Anterior cingulate cortex (tissue), 58 donors: ENCODE data around the gene SLC26A11.
"Not testable (repeated sequence)": the region's sequence is repeated elsewhere in the genome, so short reads cannot be mapped to it uniquely, and the experiment has no call there.

Source experiments
- DNase-seq, 58 donors: peaks; one replicate each; lab custom pipeline; 2025; lab: John Stamatoyannopoulos, UW

Gene SLC26A11

GRCh38 chr17:80195671-80196529 lies 24.3 kb upstream of the SLC26A11 start:
- no peak for DNase-seq

GRCh38 chr17:80196652-80197051 lies 23.6 kb upstream of the SLC26A11 start:
- no peak for DNase-seq

DNA sequence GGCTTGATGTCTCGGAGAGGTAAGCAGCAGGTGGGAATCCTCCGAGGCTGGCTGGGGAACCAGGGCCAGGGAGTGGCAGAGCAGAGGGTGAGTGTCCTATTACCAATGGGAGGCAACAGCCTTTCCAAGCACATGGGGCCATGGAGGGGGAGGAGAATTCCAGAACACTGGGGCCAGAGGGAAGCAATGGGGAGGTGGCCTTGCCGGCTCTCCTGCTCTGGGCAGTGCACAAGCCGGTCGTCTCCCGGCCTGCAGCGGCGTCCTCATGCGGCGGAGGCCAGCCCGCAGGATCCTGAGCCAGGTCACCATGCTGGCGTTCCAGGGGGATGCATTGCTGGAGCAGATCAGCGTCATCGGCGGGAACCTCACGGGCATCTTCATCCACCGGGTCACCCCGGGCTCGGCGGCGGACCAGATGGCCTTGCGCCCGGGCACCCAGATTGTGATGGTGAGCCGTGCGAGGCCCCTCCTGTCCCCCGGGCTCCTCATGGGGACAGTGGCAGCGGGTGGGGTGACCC lies 22.0 kb upstream of the SLC26A11 start:
- DNase-seq = no peak

DNA sequence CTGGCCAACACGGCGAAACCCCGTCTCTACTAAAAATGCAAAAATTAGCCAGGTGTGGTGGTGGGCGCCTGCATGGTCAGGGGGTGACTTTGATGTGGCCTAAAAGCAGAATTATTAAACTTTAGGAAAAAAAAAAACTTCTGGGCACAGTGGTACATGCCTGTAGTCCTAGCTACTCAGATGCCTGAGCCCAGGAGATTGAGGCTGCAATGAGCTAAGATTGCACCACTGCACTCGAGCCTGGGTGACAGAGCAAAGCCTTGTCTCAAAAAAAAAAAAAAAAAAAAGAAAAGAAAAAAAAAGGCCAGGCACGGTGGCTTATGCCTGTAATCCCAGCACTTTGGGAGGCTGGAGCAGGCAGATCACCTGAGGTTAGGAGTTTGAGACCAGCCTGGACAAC lies 20.9 kb upstream of the SLC26A11 start:
- DNase-seq = not testable (repeated sequence)

DNA sequence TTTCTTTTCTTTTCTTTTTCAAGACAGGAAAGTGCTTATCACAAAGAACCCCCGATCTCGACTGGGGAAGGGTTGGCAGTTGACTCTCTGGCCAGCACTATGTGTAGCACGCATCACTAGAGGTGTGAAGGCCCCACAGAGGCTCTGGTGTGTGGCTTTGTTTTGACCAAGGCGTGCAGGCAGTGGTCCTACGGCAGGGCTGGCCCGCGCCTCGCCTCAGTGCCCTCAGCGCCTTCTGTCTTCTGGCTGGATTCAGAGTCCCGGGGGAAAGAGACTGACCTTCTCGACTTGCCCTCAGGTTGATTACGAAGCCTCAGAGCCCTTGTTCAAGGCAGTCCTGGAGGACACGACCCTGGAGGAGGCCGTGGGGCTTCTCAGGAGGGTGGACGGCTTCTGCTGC lies 18.8 kb upstream of the SLC26A11 start:
- peak in 1 of 58 donors; percentile 2 for DNase-seq

GRCh38 chr17:80202197-80202596 lies 18.0 kb upstream of the SLC26A11 start:
- DNase-seq = no peak

- DNase-seq = no peak
Observed at GRCh38 chr17:80203471-80203963, 16.7 kb upstream of the SLC26A11 start.

DNA sequence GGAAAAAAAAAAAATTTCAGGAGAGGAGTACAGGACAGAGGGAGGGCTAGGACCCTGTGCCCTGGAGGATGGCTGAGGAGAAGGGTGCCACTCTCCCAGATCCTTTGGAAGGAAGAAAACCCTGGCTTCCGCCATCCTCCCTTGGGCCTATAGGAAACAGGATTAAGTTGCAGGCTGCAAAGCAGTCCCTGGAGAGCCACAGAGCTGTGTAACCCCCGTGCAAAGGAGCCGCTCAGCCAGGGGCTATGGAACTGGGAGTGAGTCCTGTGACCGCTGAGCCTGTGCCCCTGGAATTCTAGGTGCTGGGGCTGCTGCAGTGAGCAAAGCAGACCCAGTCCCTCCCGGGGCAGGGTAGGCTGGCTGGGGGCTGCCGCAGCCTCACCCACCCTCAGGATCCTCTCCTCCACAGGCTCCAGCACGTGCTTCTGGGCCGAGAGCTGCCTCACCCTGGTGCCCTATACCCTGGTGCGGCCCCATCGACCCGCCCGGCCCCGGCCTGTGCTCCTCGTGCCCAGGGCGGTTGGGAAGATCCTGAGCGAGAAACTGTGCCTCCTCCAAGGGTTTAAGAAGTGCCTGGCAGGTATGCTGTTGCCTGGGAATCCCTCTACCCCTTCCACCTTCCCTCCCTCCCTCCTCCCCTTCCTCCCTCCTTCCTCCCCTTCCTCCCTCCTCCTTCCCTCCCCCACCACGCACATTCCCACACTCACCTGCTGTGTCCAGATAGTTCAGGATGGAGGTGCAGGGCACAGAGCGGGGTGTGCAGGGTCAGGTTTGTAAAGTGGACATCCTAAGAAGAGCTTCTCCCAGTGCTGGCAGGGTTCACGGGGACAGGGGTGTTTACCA lies 15.4 kb upstream of the SLC26A11 start:
- peak in 1 of 58 donors; percentile 6 for DNase-seq

DNA sequence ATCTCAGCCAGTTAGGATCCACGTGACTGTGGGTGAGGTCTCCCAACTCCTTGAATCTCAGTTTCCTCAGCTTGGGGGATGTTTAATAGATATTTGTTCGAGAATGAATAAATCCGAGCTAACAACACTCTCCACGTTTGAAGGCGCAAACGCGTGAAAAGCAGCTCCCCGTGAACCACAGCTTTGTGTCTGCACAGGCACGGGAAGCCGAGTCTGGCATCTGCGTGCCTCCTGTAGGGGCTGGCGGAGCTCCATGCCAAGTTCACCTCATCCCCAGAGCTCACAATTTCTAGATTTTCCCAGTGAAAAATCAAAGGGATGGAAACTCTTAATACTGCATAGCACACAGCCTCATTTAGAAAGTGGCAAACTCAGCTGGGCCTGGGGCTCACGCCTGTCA lies 14.4 kb upstream of the SLC26A11 start:
- no peak for DNase-seq

GRCh38 chr17:80208050-80208449 lies 12.2 kb upstream of the SLC26A11 start:
- no peak for DNase-seq

DNA sequence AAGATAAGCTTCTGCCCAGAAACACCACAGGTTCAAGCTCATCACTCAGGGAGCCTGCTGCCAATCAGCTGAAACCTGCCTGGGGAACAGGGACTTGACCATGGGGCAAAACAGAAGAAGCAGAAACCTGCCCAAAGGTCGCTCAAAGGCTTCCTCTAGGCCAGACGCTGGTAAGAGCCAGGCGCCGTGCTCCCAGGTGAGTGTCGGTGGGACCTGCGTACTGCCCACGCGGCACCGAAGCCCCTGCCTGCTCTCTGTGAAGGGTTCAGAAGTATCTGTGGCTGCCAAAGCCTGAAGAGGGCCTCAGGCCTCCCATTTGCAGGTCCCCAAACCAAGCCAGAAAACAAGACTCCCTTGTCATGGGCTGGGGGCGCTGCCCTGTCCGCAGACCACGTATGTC lies 10.5 kb upstream of the SLC26A11 start:
- no peak for DNase-seq

GRCh38 chr17:80210348-80211108 lies 9.7 kb upstream of the SLC26A11 start:
- no peak for DNase-seq

DNA sequence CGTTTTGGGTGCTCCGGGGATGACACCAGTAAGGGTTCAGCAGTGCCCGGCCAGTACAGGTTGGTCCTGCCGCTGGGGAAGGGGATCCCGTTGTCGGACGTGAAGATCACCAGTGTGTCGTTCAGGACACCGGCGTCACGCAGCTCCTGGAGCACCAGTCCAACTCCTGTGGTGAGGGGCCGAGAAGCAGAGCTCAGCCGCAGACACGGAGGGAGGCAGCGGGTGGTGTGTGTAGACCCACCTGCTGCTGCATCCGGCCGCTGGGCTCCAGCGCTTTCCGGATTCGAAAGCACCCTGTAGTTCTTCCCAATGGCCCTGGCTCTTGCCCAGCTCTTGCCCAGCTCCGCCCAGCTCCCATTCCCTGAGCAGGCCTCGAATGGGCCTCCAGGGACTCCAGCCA lies 8.1 kb upstream of the SLC26A11 start:
- no peak for DNase-seq

DNA sequence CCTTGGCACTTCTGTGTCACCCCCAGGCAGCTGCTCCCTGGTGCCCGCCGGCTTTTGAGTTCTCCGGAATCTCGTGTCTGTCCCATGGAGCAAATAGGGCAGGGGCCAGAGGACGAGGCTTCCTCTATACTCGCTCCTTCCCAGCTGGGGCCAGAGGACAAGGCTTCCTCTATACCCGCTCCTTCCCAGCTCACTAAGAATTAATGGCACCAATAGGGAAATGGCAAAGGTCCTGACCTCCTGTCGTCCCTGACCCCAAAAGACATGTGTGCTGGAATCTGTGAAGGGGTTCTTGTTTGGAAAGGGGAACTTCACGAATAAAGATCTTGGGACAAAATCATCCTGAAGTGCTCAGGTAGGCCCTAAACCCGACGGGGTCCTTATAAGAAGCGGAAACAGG lies 7.7 kb upstream of the SLC26A11 start:
- no peak for DNase-seq

- peak in 2 of 58 donors; percentile 10 for DNase-seq
Observed at GRCh38 chr17:80212962-80213642, 7.1 kb upstream of the SLC26A11 start.

DNA sequence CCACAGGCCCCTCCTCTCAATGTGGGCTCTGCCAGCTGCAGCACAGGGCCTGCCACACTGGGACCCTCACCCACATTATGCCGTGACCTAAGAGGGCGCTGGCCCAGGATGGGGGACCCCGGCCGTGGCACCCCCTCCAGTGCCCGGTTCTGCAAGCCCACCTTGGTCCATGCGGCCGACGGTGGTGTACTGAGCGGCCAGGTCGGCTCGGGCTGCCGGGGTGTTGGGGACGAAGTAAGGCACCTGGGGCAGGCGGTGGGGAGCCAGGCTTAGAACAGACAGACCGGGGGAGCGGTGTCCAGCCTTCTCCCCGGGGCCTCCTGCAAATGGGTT lies 6.6 kb upstream of the SLC26A11 start:
- DNase-seq = no peak

- DNase-seq = no peak
Observed at GRCh38 chr17:80214012-80214877, 6.0 kb upstream of the SLC26A11 start.

GRCh38 chr17:80214878-80215210 lies 5.4 kb upstream of the SLC26A11 start:
- DNase-seq = no peak
